Fibroblast of lung (primary cell): ENCODE measurements around the gene BLOC1S3. TPM values are rescaled to one million over a fixed set of nuclear protein-coding genes. Genes with fewer than 3 reads are reported as not detected.

Experiments
- DNase-seq, 2 donors: peaks; one replicate each; pipeline versions ENCODE4 v3.0.0 to v3.0.0-alpha.2; 2010; ENCODE audit warnings: low read depth in 2 of 2
- H2AFZ ChIP-seq: 2 replicates; pipeline ENCODE4 v1.5.1; 2012; ENCODE audit warnings: low read length, control low read depth, inconsistent platforms
- H3K27ac ChIP-seq: 2 replicates; pipeline ENCODE4 v1.5.1; 2011; ENCODE audit warnings: low read length, control low read depth; ENCODE audit not compliant: insufficient read depth
- H3K27me3 ChIP-seq: 2 replicates; pipeline ENCODE4 v1.5.1; 2011; ENCODE audit warnings: mild to moderate bottlenecking, low read length; ENCODE audit not compliant: control insufficient read depth, insufficient read depth
- H3K36me3 ChIP-seq: 2 replicates; pipeline ENCODE4 v1.5.1; 2011; ENCODE audit warnings: low read length; ENCODE audit not compliant: control insufficient read depth, insufficient read depth
- H3K4me1 ChIP-seq: 2 replicates; pipeline ENCODE4 v1.5.1; 2011; ENCODE audit warnings: low read length; ENCODE audit not compliant: control insufficient read depth, insufficient read depth; ENCODE audit errors: extremely low read depth
- H3K4me2 ChIP-seq: 2 replicates; pipeline ENCODE4 v1.5.1; 2011; ENCODE audit warnings: low read length, control low read depth; ENCODE audit not compliant: insufficient read depth; ENCODE audit errors: extremely low read depth
- H3K4me3 ChIP-seq, 4 experiments: fragments of 200-600 bp in 1 of 4; sonication (generic) in 1 of 4; replicated peaks in 1 of 4; 2 replicates each; pipeline ENCODE4 v1.5.1; 2011 to 2016; ENCODE audit warnings: low read length in 4 of 4, low read depth in 3 of 4, mild to moderate bottlenecking in 3 of 4, control low read depth in 2 of 4, inconsistent platforms in 1 of 4, mixed read lengths in 1 of 4; ENCODE audit not compliant: insufficient read depth in 1 of 4; ENCODE audit errors: control extremely low read depth in 1 of 4
- H3K79me2 ChIP-seq: 2 replicates; pipeline ENCODE4 v1.5.1; 2012; ENCODE audit warnings: mild to moderate bottlenecking, low read length, inconsistent platforms; ENCODE audit not compliant: control insufficient read depth, insufficient read depth
- H3K9ac ChIP-seq: 2 replicates; pipeline ENCODE4 v1.5.1; 2011; ENCODE audit warnings: mild to moderate bottlenecking, low read length, control low read depth; ENCODE audit not compliant: insufficient read depth
- H3K9me3 ChIP-seq: 2 replicates; pipeline ENCODE4 v1.5.1; 2012; ENCODE audit warnings: low read depth, low read length; ENCODE audit not compliant: control insufficient read depth, insufficient read depth
- H4K20me1 ChIP-seq: 2 replicates; pipeline ENCODE4 v1.5.1; 2011; ENCODE audit warnings: low read length; ENCODE audit not compliant: control insufficient read depth, insufficient read depth; ENCODE audit errors: extremely low read depth
- EZH2 ChIP-seq: IDR thresholded peaks from 2 replicates; pipeline ENCODE4 v1.5.1; 2012; ENCODE audit warnings: low read length, control low read depth, mild to moderate bottlenecking; ENCODE audit errors: missing control alignments
- polyA plus RNA-seq, 2 donors: library from polyadenylated mRNA; depleted of rRNA in 1 of 2; stranded (reverse) in 1 of 2; unstranded in 1 of 2; fragments of >200 nt; gene quantifications; 2 replicates each; pipeline ENCODE4 v1.2.1, GENCODE V29; 2011 to 2012; ENCODE audit warnings: missing spikeins in 1 of 2
- total RNA-seq: library from RNA; depleted of rRNA; stranded (reverse); fragments of >200 nt; gene quantifications from 2 replicates; pipeline ENCODE4 v1.2.1, GENCODE V29; 2014
- TF ChIP-seq, protein P1 (sequence below), 2 donors: IDR thresholded peaks in 1 of 2; conservative IDR thresholded peaks in 1 of 2; 1 replicate in 1 of 2; 2 replicates in 1 of 2; pipeline ENCODE4 v1.5.1; 2011 to 2012; ENCODE audit warnings: low read length in 2 of 2, control low read depth in 1 of 2, inconsistent platforms in 1 of 2, low read depth in 1 of 2, mild to moderate bottlenecking in 1 of 2

Gene BLOC1S3
- total and polyA plus RNA-seq, 2 donors (not counting 1 experiment from before 2014, with no cell fraction given) = 3.8 to 5.6 TPM

DNA sequence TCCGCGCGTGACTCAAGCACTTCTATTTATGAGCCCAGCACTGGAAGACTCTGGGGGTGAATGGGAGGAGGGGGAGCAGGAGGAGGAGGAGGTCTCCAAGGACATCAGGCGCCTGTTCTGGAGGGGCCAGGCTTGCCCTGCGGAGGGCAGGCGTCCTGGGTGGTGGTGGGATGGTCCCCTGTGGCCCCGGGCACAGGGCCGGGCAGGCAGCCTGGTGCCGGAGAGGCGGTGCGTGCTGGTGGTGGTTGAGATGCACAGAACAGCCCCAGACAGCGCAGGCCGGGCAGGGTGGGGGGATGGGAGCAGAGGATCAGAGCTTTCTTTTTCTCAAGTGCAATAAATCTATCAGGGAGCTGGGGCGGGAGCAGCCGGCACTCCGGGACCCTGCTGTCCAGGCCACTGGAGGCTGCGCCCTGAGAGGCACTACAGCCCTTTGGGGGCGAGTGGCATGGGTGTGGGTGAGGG, 31.8 kb upstream of the BLOC1S3 start:
- Histone ChIP-seq H4K20me1 (no peaks in the 10 kb centered on the region), H3K27ac (no peak overlapping the region), H3K79me2 (no peaks in the 10 kb centered on the region), H2AFZ (no peak overlapping the region), H3K4me1 (no peaks in the 10 kb centered on the region), H3K4me2 (no peak overlapping the region), H3K27me3 (no peaks in the 10 kb centered on the region), H3K4me3 (no peak overlapping the region), H3K36me3 (peaks cover 17% of the 10 kb centered on the region), H3K9ac (no peak overlapping the region), H3K9me3 (no peaks in the 10 kb centered on the region)
- DNase-seq = no peak
- no peak for TF ChIP-seq EZH2
- TF ChIP-seq, protein P1, sequence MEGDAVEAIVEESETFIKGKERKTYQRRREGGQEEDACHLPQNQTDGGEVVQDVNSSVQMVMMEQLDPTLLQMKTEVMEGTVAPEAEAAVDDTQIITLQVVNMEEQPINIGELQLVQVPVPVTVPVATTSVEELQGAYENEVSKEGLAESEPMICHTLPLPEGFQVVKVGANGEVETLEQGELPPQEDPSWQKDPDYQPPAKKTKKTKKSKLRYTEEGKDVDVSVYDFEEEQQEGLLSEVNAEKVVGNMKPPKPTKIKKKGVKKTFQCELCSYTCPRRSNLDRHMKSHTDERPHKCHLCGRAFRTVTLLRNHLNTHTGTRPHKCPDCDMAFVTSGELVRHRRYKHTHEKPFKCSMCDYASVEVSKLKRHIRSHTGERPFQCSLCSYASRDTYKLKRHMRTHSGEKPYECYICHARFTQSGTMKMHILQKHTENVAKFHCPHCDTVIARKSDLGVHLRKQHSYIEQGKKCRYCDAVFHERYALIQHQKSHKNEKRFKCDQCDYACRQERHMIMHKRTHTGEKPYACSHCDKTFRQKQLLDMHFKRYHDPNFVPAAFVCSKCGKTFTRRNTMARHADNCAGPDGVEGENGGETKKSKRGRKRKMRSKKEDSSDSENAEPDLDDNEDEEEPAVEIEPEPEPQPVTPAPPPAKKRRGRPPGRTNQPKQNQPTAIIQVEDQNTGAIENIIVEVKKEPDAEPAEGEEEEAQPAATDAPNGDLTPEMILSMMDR (conservative IDR thresholded peaks at IDR 0.05 in 1 of 2, IDR thresholded peaks at IDR 0.05 in 1 of 2; ENCODE audit: low read depth in 1 of 2, low read length in 2 of 2) = no peak

DNA sequence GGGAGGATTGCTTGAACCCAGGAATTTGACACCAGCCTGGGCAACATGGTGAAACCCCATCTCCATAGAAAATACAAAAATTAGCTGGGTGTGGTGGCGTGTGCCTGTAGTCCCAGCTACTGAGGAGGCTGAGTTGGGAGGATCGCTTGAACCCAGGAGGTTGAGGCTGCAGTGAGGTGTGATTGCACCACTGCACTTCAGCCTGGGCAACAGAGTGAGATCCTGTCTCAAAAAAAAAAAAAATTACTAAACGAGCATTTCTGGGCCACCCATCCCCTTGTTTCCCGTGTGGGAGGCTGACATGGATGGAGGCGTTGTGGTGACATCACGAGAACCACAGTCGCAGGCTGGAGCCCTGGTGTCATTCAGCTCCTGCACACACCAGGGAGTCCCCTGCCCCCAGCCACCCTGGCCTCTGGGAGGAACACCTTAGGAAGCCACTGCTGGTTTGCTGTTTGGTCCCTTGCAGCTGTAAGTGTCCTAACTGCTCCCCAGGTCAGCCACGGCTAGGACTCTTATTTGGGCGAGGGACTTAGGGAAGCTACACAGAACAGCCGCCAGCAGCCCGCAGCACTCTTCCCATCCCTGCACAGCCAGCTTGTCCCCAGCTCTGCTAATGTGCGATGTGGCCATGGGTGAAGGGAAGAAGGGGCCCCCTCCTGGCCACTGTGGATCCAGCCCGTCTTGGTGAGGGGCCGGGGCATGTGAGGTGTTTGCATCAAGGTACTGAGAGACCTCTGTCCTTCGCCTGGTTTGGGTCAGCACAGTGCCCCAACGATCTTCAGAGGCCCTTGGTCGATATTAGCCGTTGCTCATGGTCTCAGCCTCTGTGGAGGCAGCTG, 30.5 kb upstream of the BLOC1S3 start:
- no peaks in the 10 kb centered on the region for H4K20me1 ChIP-seq
- H3K27me3 ChIP-seq = peaks cover 6% of the 10 kb centered on the region
- H3K79me2 ChIP-seq = no peaks in the 10 kb centered on the region
- no peak overlapping the region for H3K9ac ChIP-seq
- no peak overlapping the region for H3K4me2 ChIP-seq
- H3K9me3 ChIP-seq = no peaks in the 10 kb centered on the region
- no peak overlapping the region for H3K27ac ChIP-seq
- H3K4me1 ChIP-seq = peaks cover 4% of the 10 kb centered on the region
- H2AFZ ChIP-seq = no peak overlapping the region
- peaks cover 15% of the 10 kb centered on the region for H3K36me3 ChIP-seq
- H3K4me3 ChIP-seq = no peak overlapping the region
- DNase-seq = no peak
- TF ChIP-seq, protein P1 (conservative IDR thresholded peaks at IDR 0.05 in 1 of 2, IDR thresholded peaks at IDR 0.05 in 1 of 2; ENCODE audit: low read depth in 1 of 2, low read length in 2 of 2) = no peak
- TF ChIP-seq EZH2 = no peak

DNA sequence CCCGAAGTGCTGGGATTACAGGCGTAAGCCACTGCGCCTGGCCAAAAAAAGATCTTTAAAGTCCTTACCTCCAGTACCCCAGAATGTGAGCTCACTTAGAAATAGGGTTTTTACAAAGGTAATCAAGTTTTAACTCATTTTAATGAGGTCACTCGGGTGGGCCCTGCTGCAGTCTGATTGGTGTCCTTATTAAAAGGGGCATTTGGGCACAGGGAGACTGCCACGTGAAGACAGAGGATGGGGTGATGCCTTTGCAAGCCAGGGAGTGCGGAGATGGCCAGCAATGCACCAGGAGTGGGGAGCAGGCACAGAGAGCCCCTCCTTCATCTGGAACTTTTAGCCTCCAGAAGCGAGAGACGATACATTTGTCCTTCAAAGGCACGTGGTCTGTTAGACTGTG, 29.5 kb upstream of the BLOC1S3 start:
- peaks cover 9% of the 10 kb centered on the region for H3K4me1 ChIP-seq
- no peak overlapping the region for H3K27ac ChIP-seq
- H3K36me3 ChIP-seq = peaks cover 13% of the 10 kb centered on the region
- no peaks in the 10 kb centered on the region for H3K79me2 ChIP-seq
- peaks cover 6% of the 10 kb centered on the region for H3K27me3 ChIP-seq
- H3K4me2 ChIP-seq = no peak overlapping the region
- H3K4me3 ChIP-seq = no peak overlapping the region
- H3K9me3 ChIP-seq = no peaks in the 10 kb centered on the region
- H4K20me1 ChIP-seq = no peaks in the 10 kb centered on the region
- TF ChIP-seq, protein P1 (conservative IDR thresholded peaks at IDR 0.05 in 1 of 2, IDR thresholded peaks at IDR 0.05 in 1 of 2; ENCODE audit: low read depth in 1 of 2, low read length in 2 of 2) = no peak
- TF ChIP-seq EZH2 = no peak
- no peak overlapping the region for H3K9ac ChIP-seq
- DNase-seq = no peak
- H2AFZ ChIP-seq = no peak overlapping the region
